Subcutaneous adipose tissue (tissue), 4 donors: ENCODE measurements around the gene HSPA5. TPM values are rescaled to one million over a fixed set of nuclear protein-coding genes. Genes with fewer than 3 reads are reported as not detected.

ENCODE experiments used
- CTCF ChIP-seq: fragments of 450-650 bp; IDR thresholded peaks from one replicate; pipeline ENCODE4 v1.5.1; 2016; ENCODE audit warnings: low read depth, mild to moderate bottlenecking, control low read depth, antibody characterized with exemption, moderate library complexity
- total RNA-seq, 4 donors: library from RNA; depleted of rRNA; stranded (reverse); fragments of >200 nt; gene quantifications; one replicate each; pipeline ENCODE4 v1.1.0, GENCODE V29; 2016

HSPA5 gene
- total RNA-seq: 100 to 1,000 TPM in 2 of 4 donors, 10 to 100 TPM in 2; 50.3 to 147 (median 99.4) TPM

GRCh38 chr9:125241000-125241862, at the start of gene HSPA5:
Gene HSPA5, minus strand, starts transcription at chr9:125241343. Its CDS starts 217 bp downstream, at chr9:125241126.
- TF ChIP-seq CTCF: no peak

GRCh38 chr9:125284855-125285254, 43.7 kb upstream of the HSPA5 start:
- no peak for TF ChIP-seq CTCF

- no peak for TF ChIP-seq CTCF
These were observed 39.8 kb upstream of the HSPA5 start for GRCh38 chr9:125280945-125281344.

GRCh38 chr9:125277411-125277810, 36.3 kb upstream of the HSPA5 start:
- TF ChIP-seq CTCF: no peak

GRCh38 chr9:125276771-125277170, 35.6 kb upstream of the HSPA5 start:
- TF ChIP-seq CTCF: no peak

GRCh38 chr9:125272697-125273096, 31.6 kb upstream of the HSPA5 start:
- no peak for TF ChIP-seq CTCF

GRCh38 chr9:125271081-125271480, 29.9 kb upstream of the HSPA5 start:
- TF ChIP-seq CTCF: no peak
